ENCODE results near the gene BLVRA. TPM values are rescaled to one million over a fixed set of nuclear protein-coding genes. Genes with fewer than 3 reads are reported as not detected.

The BLVRA gene
- total RNA-seq, 1 experiment from 2014 or later, result 29.7 TPM

DNA sequence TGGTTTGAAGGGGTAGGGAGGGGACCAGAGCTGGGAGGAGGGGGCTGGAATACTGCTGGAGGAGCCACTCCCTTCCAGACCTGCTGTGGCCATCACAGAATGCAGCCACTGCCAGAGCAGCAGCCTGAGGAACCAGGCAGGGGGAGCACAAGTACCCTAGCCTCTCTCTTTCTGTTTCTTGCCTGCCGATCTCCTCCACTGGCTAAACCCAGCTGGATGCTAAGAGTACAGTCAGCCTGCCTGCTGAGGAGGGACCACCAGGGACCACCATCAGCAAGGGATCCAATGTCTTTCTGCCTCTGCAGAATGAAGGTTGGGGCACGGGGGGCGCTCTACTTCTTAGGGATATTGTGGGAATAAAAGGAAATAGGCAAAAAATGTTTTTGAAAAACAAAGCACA is 4.7 kb downstream of the BLVRA start:
- Histone ChIP-seq H3K4me3 (replicated peaks in 1 of 2; ENCODE audit: low read depth in 1 of 2, low read length in 2 of 2) (no peak overlapping the region), H3K27me3 (ENCODE audit: insufficient read depth, low read length) (no peaks in the 10 kb centered on the region), H2AFZ (ENCODE audit: low read depth, low read length, poor library complexity, severe bottlenecking) (no peak overlapping the region), H3K9me3 (ENCODE audit: control insufficient read depth in 1 of 2, insufficient read depth in 1 of 2, low read depth in 1 of 2, low read length in 2 of 2) (no peaks in the 10 kb centered on the region), H3K79me2 (ENCODE audit: insufficient read depth, low read length) (no peaks in the 10 kb centered on the region), H3K4me1 (ENCODE audit: control insufficient read depth in 1 of 2, insufficient read depth in 2 of 2, low read length in 2 of 2) (peaks cover 49 to 62% of the 10 kb centered on the region in 2 experiments), H3K9me2 (ENCODE audit: insufficient read depth) (no peaks in the 10 kb centered on the region), H3K4me2 (ENCODE audit: low read length) (no peak overlapping the region; the same call in 1 of the 2 replicates), H3K9ac (ENCODE audit: low read length) (no peak overlapping the region), H4K20me1 (ENCODE audit: insufficient read depth) (no peaks in the 10 kb centered on the region), H3K27ac (ENCODE audit: low read depth, low read length) (no peak overlapping the region), H3K36me3 (ENCODE audit: control insufficient read depth in 1 of 2, insufficient read depth in 2 of 2, low read length in 2 of 2) (no peaks in the 10 kb centered on the region)
- DNase-seq (ENCODE audit: low read depth, low spot score) (no peak), ATAC-seq (no peak)
- intact Hi-C loops (cut with micrococcal nuclease), result no loop called here
- no TSS peak for BruUV-seq (replicated peaks)
- ChIA-PET POLR2A (no interaction called here), RAD21 (ENCODE audit: low non-redundant PET in 1 of 2, low total read pairs in 2 of 2, uncharacterized antibody in 2 of 2, unreplicated experiment in 2 of 2) (no interaction called here), CTCF (no interaction called here)
- TF ChIP-seq, protein P1, sequence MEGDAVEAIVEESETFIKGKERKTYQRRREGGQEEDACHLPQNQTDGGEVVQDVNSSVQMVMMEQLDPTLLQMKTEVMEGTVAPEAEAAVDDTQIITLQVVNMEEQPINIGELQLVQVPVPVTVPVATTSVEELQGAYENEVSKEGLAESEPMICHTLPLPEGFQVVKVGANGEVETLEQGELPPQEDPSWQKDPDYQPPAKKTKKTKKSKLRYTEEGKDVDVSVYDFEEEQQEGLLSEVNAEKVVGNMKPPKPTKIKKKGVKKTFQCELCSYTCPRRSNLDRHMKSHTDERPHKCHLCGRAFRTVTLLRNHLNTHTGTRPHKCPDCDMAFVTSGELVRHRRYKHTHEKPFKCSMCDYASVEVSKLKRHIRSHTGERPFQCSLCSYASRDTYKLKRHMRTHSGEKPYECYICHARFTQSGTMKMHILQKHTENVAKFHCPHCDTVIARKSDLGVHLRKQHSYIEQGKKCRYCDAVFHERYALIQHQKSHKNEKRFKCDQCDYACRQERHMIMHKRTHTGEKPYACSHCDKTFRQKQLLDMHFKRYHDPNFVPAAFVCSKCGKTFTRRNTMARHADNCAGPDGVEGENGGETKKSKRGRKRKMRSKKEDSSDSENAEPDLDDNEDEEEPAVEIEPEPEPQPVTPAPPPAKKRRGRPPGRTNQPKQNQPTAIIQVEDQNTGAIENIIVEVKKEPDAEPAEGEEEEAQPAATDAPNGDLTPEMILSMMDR (IDR thresholded peaks at IDR 0.05 in 2 of 3, conservative IDR thresholded peaks at IDR 0.05 in 1 of 3; ENCODE audit: borderline replicate concordance in 1 of 3, insufficient read depth in 1 of 3, low read depth in 2 of 3, low read length in 2 of 3), result 0 out of 6 replicates have a peak, but pooled peaks of 1 of the 3 experiments have one; percentile 18
- no peak for TF ChIP-seq SP1 (IDR thresholded peaks at IDR 0.05; ENCODE audit: low read depth)
- TF ChIP-seq, protein P2, sequence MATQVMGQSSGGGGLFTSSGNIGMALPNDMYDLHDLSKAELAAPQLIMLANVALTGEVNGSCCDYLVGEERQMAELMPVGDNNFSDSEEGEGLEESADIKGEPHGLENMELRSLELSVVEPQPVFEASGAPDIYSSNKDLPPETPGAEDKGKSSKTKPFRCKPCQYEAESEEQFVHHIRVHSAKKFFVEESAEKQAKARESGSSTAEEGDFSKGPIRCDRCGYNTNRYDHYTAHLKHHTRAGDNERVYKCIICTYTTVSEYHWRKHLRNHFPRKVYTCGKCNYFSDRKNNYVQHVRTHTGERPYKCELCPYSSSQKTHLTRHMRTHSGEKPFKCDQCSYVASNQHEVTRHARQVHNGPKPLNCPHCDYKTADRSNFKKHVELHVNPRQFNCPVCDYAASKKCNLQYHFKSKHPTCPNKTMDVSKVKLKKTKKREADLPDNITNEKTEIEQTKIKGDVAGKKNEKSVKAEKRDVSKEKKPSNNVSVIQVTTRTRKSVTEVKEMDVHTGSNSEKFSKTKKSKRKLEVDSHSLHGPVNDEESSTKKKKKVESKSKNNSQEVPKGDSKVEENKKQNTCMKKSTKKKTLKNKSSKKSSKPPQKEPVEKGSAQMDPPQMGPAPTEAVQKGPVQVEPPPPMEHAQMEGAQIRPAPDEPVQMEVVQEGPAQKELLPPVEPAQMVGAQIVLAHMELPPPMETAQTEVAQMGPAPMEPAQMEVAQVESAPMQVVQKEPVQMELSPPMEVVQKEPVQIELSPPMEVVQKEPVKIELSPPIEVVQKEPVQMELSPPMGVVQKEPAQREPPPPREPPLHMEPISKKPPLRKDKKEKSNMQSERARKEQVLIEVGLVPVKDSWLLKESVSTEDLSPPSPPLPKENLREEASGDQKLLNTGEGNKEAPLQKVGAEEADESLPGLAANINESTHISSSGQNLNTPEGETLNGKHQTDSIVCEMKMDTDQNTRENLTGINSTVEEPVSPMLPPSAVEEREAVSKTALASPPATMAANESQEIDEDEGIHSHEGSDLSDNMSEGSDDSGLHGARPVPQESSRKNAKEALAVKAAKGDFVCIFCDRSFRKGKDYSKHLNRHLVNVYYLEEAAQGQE (IDR thresholded peaks at IDR 0.05; ENCODE audit: low read depth), result no peak
- no peak for TF ChIP-seq ZFX (IDR thresholded peaks at IDR 0.05)

Data from HCT116 (cell line).